Measurements from ENCODE around the gene APOL4.

APOL4 gene

GRCh38 chr22:36152088-36152487 lies 49.5 kb downstream of the APOL4 start:
- Histone ChIP-seq H3K4ac (ENCODE audit: low read depth, low read length) (no peak overlapping the region), H3K56ac (ENCODE audit: low read length) (no peak overlapping the region), H3K18ac (ENCODE audit: low read length) (no peak overlapping the region), H3K23ac (ENCODE audit: low read length) (no peak overlapping the region), H2BK15ac (replicated peaks; ENCODE audit: low read depth) (no peak overlapping the region), H3K4me2 (ENCODE audit: low read length) (no peak overlapping the region), H3K79me2 (ENCODE audit: control insufficient read depth, insufficient read depth, low read length) (no peaks in the 10 kb centered on the region), H3K4me1 (ENCODE audit: control insufficient read depth, low read depth, low read length) (peaks cover 2% of the 10 kb centered on the region), H2AK5ac (ENCODE audit: low read length) (no peak overlapping the region), H3K27me3 (ENCODE audit: insufficient read depth, low read length, poor library complexity) (no peaks in the 10 kb centered on the region), H2BK120ac (ENCODE audit: low read depth, low read length) (no peak overlapping the region), H3K36me3 (ENCODE audit: control insufficient read depth, insufficient read depth, low read length) (no peaks in the 10 kb centered on the region), H4K8ac (ENCODE audit: low read depth, low read length) (no peak overlapping the region), H3K9ac (ENCODE audit: low read length) (no peak overlapping the region), H3K27ac (ENCODE audit: low read depth, low read length) (no peak overlapping the region), H3K79me1 (ENCODE audit: low read length) (no peaks in the 10 kb centered on the region), H3K4me3 (ENCODE audit: low read length) (no peak overlapping the region), H4K5ac (ENCODE audit: low read length) (no peak overlapping the region), H2BK5ac (ENCODE audit: low read length) (no peak overlapping the region)
- DNase-seq, result no peak
- WGBS (ENCODE audit: extremely low coverage, insufficient coverage, low lambda C conversion rate), result no CpG with 5 or more reads among the region's 3 CpGs

GRCh38 chr22:36151006-36151595 lies 50.5 kb downstream of the APOL4 start:
- Histone ChIP-seq H2AK5ac (ENCODE audit: low read length) (no peak overlapping the region), H3K4me2 (ENCODE audit: low read length) (no peak overlapping the region), H2BK15ac (replicated peaks; ENCODE audit: low read depth) (no peak overlapping the region), H3K36me3 (ENCODE audit: control insufficient read depth, insufficient read depth, low read length) (no peaks in the 10 kb centered on the region), H2BK5ac (ENCODE audit: low read length) (no peak overlapping the region), H3K79me2 (ENCODE audit: control insufficient read depth, insufficient read depth, low read length) (no peaks in the 10 kb centered on the region), H4K5ac (ENCODE audit: low read length) (no peak overlapping the region), H3K27ac (ENCODE audit: low read depth, low read length) (no peak overlapping the region), H3K79me1 (ENCODE audit: low read length) (no peaks in the 10 kb centered on the region), H3K4me3 (ENCODE audit: low read length) (no peak overlapping the region), H4K8ac (ENCODE audit: low read depth, low read length) (no peak overlapping the region), H3K23ac (ENCODE audit: low read length) (no peak overlapping the region), H3K27me3 (ENCODE audit: insufficient read depth, low read length, poor library complexity) (no peaks in the 10 kb centered on the region), H3K9ac (ENCODE audit: low read length) (no peak overlapping the region), H3K4me1 (ENCODE audit: control insufficient read depth, low read depth, low read length) (no peaks in the 10 kb centered on the region), H3K56ac (ENCODE audit: low read length) (no peak overlapping the region), H2BK120ac (ENCODE audit: low read depth, low read length) (no peak overlapping the region), H3K4ac (ENCODE audit: low read depth, low read length) (no peak overlapping the region), H3K18ac (ENCODE audit: low read length) (no peak overlapping the region)
- no CpG with 5 or more reads among the region's 3 CpGs for WGBS (ENCODE audit: extremely low coverage, insufficient coverage, low lambda C conversion rate)
- no peak for DNase-seq

GRCh38 chr22:36149441-36149840 lies 52.2 kb downstream of the APOL4 start:
- H2BK120ac ChIP-seq (ENCODE audit: low read depth, low read length), result no peak overlapping the region
- H3K4me2 ChIP-seq (ENCODE audit: low read length), result no peak overlapping the region
- no peaks in the 10 kb centered on the region for H3K27me3 ChIP-seq (ENCODE audit: insufficient read depth, low read length, poor library complexity)
- no peak overlapping the region for H2BK5ac ChIP-seq (ENCODE audit: low read length)
- no peak overlapping the region for H3K4ac ChIP-seq (ENCODE audit: low read depth, low read length)
- no peak overlapping the region for H2BK15ac ChIP-seq (replicated peaks; ENCODE audit: low read depth)
- no peak overlapping the region for H3K56ac ChIP-seq (ENCODE audit: low read length)
- H3K9ac ChIP-seq (ENCODE audit: low read length), result no peak overlapping the region
- no peak overlapping the region for H2AK5ac ChIP-seq (ENCODE audit: low read length)
- DNase-seq, result no peak
- H3K27ac ChIP-seq (ENCODE audit: low read depth, low read length), result no peak overlapping the region
- H3K4me3 ChIP-seq (ENCODE audit: low read length), result no peak overlapping the region
- peaks cover 2% of the 10 kb centered on the region for H3K4me1 ChIP-seq (ENCODE audit: control insufficient read depth, low read depth, low read length)
- no peaks in the 10 kb centered on the region for H3K36me3 ChIP-seq (ENCODE audit: control insufficient read depth, insufficient read depth, low read length)
- H3K18ac ChIP-seq (ENCODE audit: low read length), result no peak overlapping the region
- no CpG with 5 or more reads among the region's 4 CpGs for WGBS (ENCODE audit: extremely low coverage, insufficient coverage, low lambda C conversion rate)
- H3K23ac ChIP-seq (ENCODE audit: low read length), result no peak overlapping the region
- no peaks in the 10 kb centered on the region for H3K79me1 ChIP-seq (ENCODE audit: low read length)
- H4K8ac ChIP-seq (ENCODE audit: low read depth, low read length), result no peak overlapping the region
- H4K5ac ChIP-seq (ENCODE audit: low read length), result no peak overlapping the region
- H3K79me2 ChIP-seq (ENCODE audit: control insufficient read depth, insufficient read depth, low read length), result no peaks in the 10 kb centered on the region

- peaks cover 2% of the 10 kb centered on the region for H3K4me1 ChIP-seq (ENCODE audit: control insufficient read depth, low read depth, low read length)
- H4K5ac ChIP-seq (ENCODE audit: low read length), result no peak overlapping the region
- no peak overlapping the region for H2AK5ac ChIP-seq (ENCODE audit: low read length)
Measured at GRCh38 chr22:36148411-36148810, 53.2 kb downstream of the APOL4 start.

GRCh38 chr22:36147196-36147791 lies 54.3 kb downstream of the APOL4 start:
- Histone ChIP-seq H4K5ac (ENCODE audit: low read length) (peak overlapping the region; percentile 33), H4K8ac (ENCODE audit: low read depth, low read length) (no peak overlapping the region), H2AK5ac (ENCODE audit: low read length) (no peak overlapping the region), H3K4me3 (ENCODE audit: low read length) (no peak overlapping the region), H3K79me2 (ENCODE audit: control insufficient read depth, insufficient read depth, low read length) (no peaks in the 10 kb centered on the region), H3K56ac (ENCODE audit: low read length) (no peak overlapping the region), H3K4me2 (ENCODE audit: low read length) (no peak overlapping the region), H2BK5ac (ENCODE audit: low read length) (no peak overlapping the region), H3K18ac (ENCODE audit: low read length) (no peak overlapping the region), H3K4ac (ENCODE audit: low read depth, low read length) (no peak overlapping the region), H3K27me3 (ENCODE audit: insufficient read depth, low read length, poor library complexity) (no peaks in the 10 kb centered on the region), H3K27ac (ENCODE audit: low read depth, low read length) (no peak overlapping the region), H2BK15ac (replicated peaks; ENCODE audit: low read depth) (no peak overlapping the region), H2BK120ac (ENCODE audit: low read depth, low read length) (no peak overlapping the region), H3K79me1 (ENCODE audit: low read length) (no peaks in the 10 kb centered on the region), H3K4me1 (ENCODE audit: control insufficient read depth, low read depth, low read length) (peaks cover 2% of the 10 kb centered on the region), H3K9ac (ENCODE audit: low read length) (no peak overlapping the region), H3K23ac (ENCODE audit: low read length) (no peak overlapping the region), H3K36me3 (ENCODE audit: control insufficient read depth, insufficient read depth, low read length) (no peaks in the 10 kb centered on the region)
- WGBS (ENCODE audit: extremely low coverage, insufficient coverage, low lambda C conversion rate), result no CpG with 5 or more reads among the region's 8 CpGs
- peak; percentile 44 for DNase-seq

More at GRCh38 chr22:36148411-36148810, 53.2 kb downstream of the APOL4 start:
- Histone ChIP-seq H4K8ac (ENCODE audit: low read depth, low read length) (no peak overlapping the region), H3K79me1 (ENCODE audit: low read length) (no peaks in the 10 kb centered on the region), H3K23ac (ENCODE audit: low read length) (no peak overlapping the region), H3K18ac (ENCODE audit: low read length) (no peak overlapping the region), H3K4ac (ENCODE audit: low read depth, low read length) (no peak overlapping the region), H3K27ac (ENCODE audit: low read depth, low read length) (no peak overlapping the region), H2BK15ac (replicated peaks; ENCODE audit: low read depth) (no peak overlapping the region), H3K27me3 (ENCODE audit: insufficient read depth, low read length, poor library complexity) (no peaks in the 10 kb centered on the region), H3K4me2 (ENCODE audit: low read length) (no peak overlapping the region), H3K36me3 (ENCODE audit: control insufficient read depth, insufficient read depth, low read length) (no peaks in the 10 kb centered on the region), H3K79me2 (ENCODE audit: control insufficient read depth, insufficient read depth, low read length) (no peaks in the 10 kb centered on the region), H2BK120ac (ENCODE audit: low read depth, low read length) (no peak overlapping the region), H3K56ac (ENCODE audit: low read length) (no peak overlapping the region), H2BK5ac (ENCODE audit: low read length) (no peak overlapping the region), H3K9ac (ENCODE audit: low read length) (no peak overlapping the region), H3K4me3 (ENCODE audit: low read length) (no peak overlapping the region)
- no peak for DNase-seq
- WGBS (ENCODE audit: extremely low coverage, insufficient coverage, low lambda C conversion rate), result no CpG with 5 or more reads among the region's 8 CpGs

GRCh38 chr22:36145881-36146280 lies 55.7 kb downstream of the APOL4 start:
- no peak overlapping the region for H3K18ac ChIP-seq (ENCODE audit: low read length)
- H2AK5ac ChIP-seq (ENCODE audit: low read length), result no peak overlapping the region
- no peaks in the 10 kb centered on the region for H3K79me1 ChIP-seq (ENCODE audit: low read length)
- WGBS (ENCODE audit: extremely low coverage, insufficient coverage, low lambda C conversion rate), result no CpG with 5 or more reads among the region's 4 CpGs
- no peak overlapping the region for H3K4me2 ChIP-seq (ENCODE audit: low read length)
- no peaks in the 10 kb centered on the region for H3K27me3 ChIP-seq (ENCODE audit: insufficient read depth, low read length, poor library complexity)
- DNase-seq, result no peak
- no peak overlapping the region for H2BK5ac ChIP-seq (ENCODE audit: low read length)
- H3K4ac ChIP-seq (ENCODE audit: low read depth, low read length), result no peak overlapping the region
- no peaks in the 10 kb centered on the region for H3K36me3 ChIP-seq (ENCODE audit: control insufficient read depth, insufficient read depth, low read length)
- H3K9ac ChIP-seq (ENCODE audit: low read length), result no peak overlapping the region
- peaks cover 2% of the 10 kb centered on the region for H3K4me1 ChIP-seq (ENCODE audit: control insufficient read depth, low read depth, low read length)
- no peak overlapping the region for H3K23ac ChIP-seq (ENCODE audit: low read length)
- H4K8ac ChIP-seq (ENCODE audit: low read depth, low read length), result no peak overlapping the region
- H3K79me2 ChIP-seq (ENCODE audit: control insufficient read depth, insufficient read depth, low read length), result no peaks in the 10 kb centered on the region
- H3K56ac ChIP-seq (ENCODE audit: low read length), result peak overlapping the region; percentile 73
- H3K4me3 ChIP-seq (ENCODE audit: low read length), result no peak overlapping the region
- no peak overlapping the region for H2BK120ac ChIP-seq (ENCODE audit: low read depth, low read length)
- no peak overlapping the region for H3K27ac ChIP-seq (ENCODE audit: low read depth, low read length)
- H2BK15ac ChIP-seq (replicated peaks; ENCODE audit: low read depth), result no peak overlapping the region
- H4K5ac ChIP-seq (ENCODE audit: low read length), result no peak overlapping the region

Data from mesendoderm (in vitro differentiated cells).